Keratinocyte (primary cell): Measurements from ENCODE around the gene CHD9. TPM values are rescaled to one million over a fixed set of nuclear protein-coding genes. Genes with fewer than 3 reads are reported as not detected.

Source experiments
- DNase-seq: peaks from one replicate; pipeline ENCODE4 v3.0.0-alpha.2; 2011; ENCODE audit warnings: low read depth, missing footprints, low spot score
- FAIRE-seq: peaks from 2 replicates; lab custom pipeline; 2011; peaks lifted over from hg19 to GRCh38; lab: Jason Lieb, UNC
- H2AFZ ChIP-seq: 2 replicates; pipeline ENCODE4 v1.6.0; 2012; ENCODE audit warnings: low read length, control low read depth, inconsistent platforms; ENCODE audit not compliant: control insufficient read depth
- H3K27ac ChIP-seq: 2 replicates; pipeline ENCODE4 v1.5.1; 2011; ENCODE audit warnings: low read length; ENCODE audit not compliant: control insufficient read depth, insufficient read depth
- H3K27me3 ChIP-seq: 3 replicates; pipeline ENCODE4 v1.6.0; 2011; ENCODE audit warnings: low read length; ENCODE audit not compliant: control insufficient read depth, insufficient read depth; ENCODE audit errors: extremely low read depth
- H3K36me3 ChIP-seq, 2 experiments: 2 replicates in 1 of 2; 3 replicates in 1 of 2; pipeline ENCODE4 v1.5.1; 2011; ENCODE audit warnings: low read length in 2 of 2, mild to moderate bottlenecking in 1 of 2; ENCODE audit not compliant: control insufficient read depth in 2 of 2, insufficient read depth in 2 of 2; ENCODE audit errors: extremely low read depth in 1 of 2
- H3K4me1 ChIP-seq: 3 replicates; pipeline ENCODE4 v1.5.1; 2011; ENCODE audit warnings: low read length; ENCODE audit not compliant: control insufficient read depth, insufficient read depth; ENCODE audit errors: extremely low read depth
- H3K4me2 ChIP-seq: 3 replicates; pipeline ENCODE4 v1.6.0; 2011; ENCODE audit warnings: low read depth, low read length; ENCODE audit not compliant: control insufficient read depth, insufficient read depth; ENCODE audit errors: extremely low read depth
- H3K4me3 ChIP-seq, 3 experiments: fragments of 200-600 bp in 1 of 3; sonication (generic) in 1 of 3; 2 replicates in 2 of 3; 3 replicates in 1 of 3; pipeline ENCODE4 v1.5.1; 2011 to 2016; ENCODE audit warnings: low read length in 3 of 3, mild to moderate bottlenecking in 3 of 3, control low read depth in 2 of 3, inconsistent platforms in 1 of 3, low read depth in 1 of 3, mixed read lengths in 1 of 3, mixed run types in 1 of 3, moderate library complexity in 1 of 3; ENCODE audit not compliant: control insufficient read depth in 2 of 3, insufficient read depth in 2 of 3; ENCODE audit errors: extremely low read depth in 1 of 3
- H3K79me2 ChIP-seq: 2 replicates; pipeline ENCODE4 v1.6.0; 2012; ENCODE audit warnings: low read length; ENCODE audit not compliant: control insufficient read depth, insufficient read depth
- H3K9ac ChIP-seq: 3 replicates; pipeline ENCODE4 v1.6.0; 2011; ENCODE audit warnings: low read length; ENCODE audit not compliant: control insufficient read depth, insufficient read depth; ENCODE audit errors: extremely low read depth
- H3K9me1 ChIP-seq: 3 replicates; pipeline ENCODE4 v1.6.0; 2011; ENCODE audit warnings: low read length; ENCODE audit not compliant: control insufficient read depth, insufficient read depth; ENCODE audit errors: extremely low read depth
- H3K9me3 ChIP-seq: 2 replicates; pipeline ENCODE4 v1.5.1; 2012; ENCODE audit warnings: low read depth, low read length; ENCODE audit not compliant: control insufficient read depth
- H4K20me1 ChIP-seq: 3 replicates; pipeline ENCODE4 v1.6.0; 2011; ENCODE audit warnings: low read length; ENCODE audit not compliant: control insufficient read depth, insufficient read depth; ENCODE audit errors: extremely low read depth
- CTCF ChIP-seq, 3 experiments: IDR thresholded peaks in 1 of 3; conservative IDR thresholded peaks in 1 of 3; optimal IDR thresholded peaks in 1 of 3; 2 replicates in 2 of 3; 3 replicates in 1 of 3; pipeline versions ENCODE3 to v1.5.1; 2011; ENCODE audit warnings: low read length in 3 of 3, mild to moderate bottlenecking in 3 of 3, moderate library complexity in 2 of 3, control low read depth in 1 of 3, inconsistent platforms in 1 of 3; ENCODE audit not compliant: insufficient read depth in 2 of 3; ENCODE audit errors: extremely low read depth in 1 of 3
- EZH2 ChIP-seq: IDR thresholded peaks from one replicate; pipeline ENCODE4 v1.6.1; 2012; ENCODE audit warnings: inconsistent platforms, mild to moderate bottlenecking, low read length, moderate library complexity
- dilution Hi-C: fragments of 300-500 bp; cut with MboI; formaldehyde crosslinking; loops from one replicate; pipeline ENCODE4 v1.7.0; 2020; ENCODE audit warnings: low sequenced_read_pairs; ENCODE audit not compliant: extremely low pct_ligation_motif_present
- polyA plus RNA-seq, 5 experiments: library from polyadenylated mRNA; depleted of rRNA in 3 of 5; stranded (reverse) in 3 of 5; stranded (forward) in 1 of 5; unstranded in 1 of 5; fragments of >200 nt; gene quantifications; 1 replicate in 1 of 5; 2 replicates in 3 of 5; 3 replicates in 1 of 5; pipeline versions ENCODE4 v1.2.1 to v1.2.3, GENCODE V29; 2011 to 2012; ENCODE audit warnings: missing spikeins in 2 of 5, low read depth in 1 of 5, low replicate concordance in 1 of 5

The CHD9 gene
- polyA plus RNA-seq, 1 donor (not counting 4 experiments of a cell fraction or from before 2014, with no cell fraction given) = 32.8 TPM

GRCh38 chr16:53304334-53304733 is 249.5 kb downstream of the CHD9 start:
- dilution Hi-C loops = no loop called here
- no peaks in the 10 kb centered on the region for H3K79me2 ChIP-seq
- DNase-seq = no peak

GRCh38 chr16:53305743-53306142 is 251.0 kb downstream of the CHD9 start:
- DNase-seq = no peak
- no peaks in the 10 kb centered on the region for H3K9me3 ChIP-seq
- no peak for TF ChIP-seq CTCF (optimal IDR thresholded peaks at IDR 0.05 in 1 of 3, IDR thresholded peaks at IDR 0.05 in 1 of 3, conservative IDR thresholded peaks at IDR 0.05 in 1 of 3; ENCODE audit: extremely low read depth in 1 of 3, insufficient read depth in 2 of 3, low read length in 3 of 3)
- no peak for TF ChIP-seq EZH2
- no peak overlapping the region for H3K4me2 ChIP-seq
- no peaks in the 10 kb centered on the region for H3K4me1 ChIP-seq
- H2AFZ ChIP-seq = no peak overlapping the region
- H4K20me1 ChIP-seq = no peaks in the 10 kb centered on the region
- H3K27ac ChIP-seq = no peak overlapping the region
- dilution Hi-C loops = no loop called here
- no peaks in the 10 kb centered on the region for H3K79me2 ChIP-seq
- H3K9ac ChIP-seq = no peak overlapping the region
- H3K9me1 ChIP-seq = no peaks in the 10 kb centered on the region
- H3K27me3 ChIP-seq = no peaks in the 10 kb centered on the region
- no peak overlapping the region for H3K4me3 ChIP-seq
- no peak for FAIRE-seq
- peaks cover 15 to 17% of the 10 kb centered on the region in 2 experiments for H3K36me3 ChIP-seq

More at GRCh38 chr16:53304334-53304733, 249.5 kb downstream of the CHD9 start:
- Histone ChIP-seq H3K9me1 (no peaks in the 10 kb centered on the region), H3K4me3 (no peak overlapping the region), H3K27ac (no peak overlapping the region), H2AFZ (no peak overlapping the region), H3K4me2 (no peak overlapping the region), H3K9ac (no peak overlapping the region), H3K27me3 (no peaks in the 10 kb centered on the region), H3K9me3 (no peaks in the 10 kb centered on the region), H3K4me1 (no peaks in the 10 kb centered on the region), H3K36me3 (peaks cover 18 to 26% of the 10 kb centered on the region in 2 experiments), H4K20me1 (no peaks in the 10 kb centered on the region)
- no peak for TF ChIP-seq EZH2
- no peak for TF ChIP-seq CTCF (optimal IDR thresholded peaks at IDR 0.05 in 1 of 3, IDR thresholded peaks at IDR 0.05 in 1 of 3, conservative IDR thresholded peaks at IDR 0.05 in 1 of 3; ENCODE audit: extremely low read depth in 1 of 3, insufficient read depth in 2 of 3, low read length in 3 of 3)
- no peak for FAIRE-seq
